HEK293 (cell line): ENCODE data around the gene DPEP1.

Experiments
- CTCF ChIA-PET: fragments of 350-600 bp; formaldehyde crosslinking; extraction: SDS; loops from one replicate; lab custom pipeline; 2021; ENCODE audit warnings: antibody characterized with exemption; lab: Yijun Ruan, JAX
- POLR2A ChIA-PET: fragments of 300-600 bp; formaldehyde crosslinking; extraction: SDS; loops from one replicate; lab custom pipeline; 2020; ENCODE audit warnings: antibody characterized with exemption, inconsistent platforms; lab: Yijun Ruan, JAX
- H3K27ac ChIP-seq: fragments of 200-500 bp; sonication (Bioruptor generic); 2 replicates; pipeline ENCODE4 v1.5.1; 2014; ENCODE audit warnings: low read depth, low read length, control low read depth, inconsistent platforms; ENCODE audit errors: extremely low read depth
- H3K36me3 ChIP-seq, 2 experiments: fragments of 200-500 bp in 1 of 2; sonication (Bioruptor generic) in 1 of 2; 1 replicate in 1 of 2; 2 replicates in 1 of 2; pipeline ENCODE4 v1.5.1; 2014 to 2017; ENCODE audit warnings: inconsistent platforms in 2 of 2, low read length in 2 of 2; ENCODE audit not compliant: control insufficient read depth in 2 of 2, insufficient read depth in 1 of 2
- H3K4me1 ChIP-seq: fragments of 200-500 bp; sonication (Bioruptor generic); 2 replicates; pipeline ENCODE4 v1.5.1; 2014; ENCODE audit warnings: mild to moderate bottlenecking, low read length, inconsistent platforms; ENCODE audit not compliant: control insufficient read depth, insufficient read depth
- H3K4me3 ChIP-seq: 2 replicates; pipeline ENCODE4 v1.5.1; 2011; ENCODE audit warnings: low read depth, mild to moderate bottlenecking, control low read depth, low read length, moderate library complexity
- H3K9me3 ChIP-seq: fragments of 200-500 bp; sonication (Bioruptor generic); 2 replicates; pipeline ENCODE4 v1.5.1; 2014; ENCODE audit warnings: low read depth, low read length, inconsistent platforms; ENCODE audit not compliant: control insufficient read depth, insufficient read depth
- BCL6B ChIP-seq: fragments of 450-650 bp; formaldehyde crosslinking; IDR thresholded peaks from 2 replicates; pipeline ENCODE4 v1.5.1; 2017; ENCODE audit warnings: missing biosample characterization, missing genetic modification characterization
- FEZF1 ChIP-seq: fragments of 450-650 bp; formaldehyde crosslinking; IDR thresholded peaks from 2 replicates; pipeline ENCODE4 v1.5.1; 2016; ENCODE audit warnings: missing biosample characterization, missing genetic modification characterization
- GLIS1 ChIP-seq: fragments of 450-650 bp; formaldehyde crosslinking; IDR thresholded peaks from 2 replicates; pipeline ENCODE4 v1.5.1; 2016; ENCODE audit warnings: missing biosample characterization, missing genetic modification characterization
- GLIS2 ChIP-seq: fragments of 450-650 bp; formaldehyde crosslinking; IDR thresholded peaks from 2 replicates; pipeline ENCODE4 v1.5.1; 2016; ENCODE audit warnings: missing biosample characterization, missing genetic modification characterization
- HOXD13 ChIP-seq: sonication (generic); formaldehyde crosslinking; IDR thresholded peaks from 2 replicates; pipeline ENCODE4 v1.8.0; 2022; ENCODE audit warnings: missing genetic modification reagents, borderline replicate concordance
- KLF10 ChIP-seq: fragments of 450-650 bp; IDR thresholded peaks from 2 replicates; pipeline ENCODE4 v1.5.1; 2018; ENCODE audit warnings: missing biosample characterization, mild to moderate bottlenecking, missing genetic modification characterization
- PRDM10 ChIP-seq: fragments of 450-650 bp; formaldehyde crosslinking; IDR thresholded peaks from 2 replicates; pipeline ENCODE4 v1.5.1; 2016; ENCODE audit warnings: missing biosample characterization, missing genetic modification characterization
- REST ChIP-seq: fragments of 450-650 bp; formaldehyde crosslinking; IDR thresholded peaks from 2 replicates; pipeline ENCODE4 v1.5.1; 2016; ENCODE audit warnings: missing biosample characterization, missing genetic modification characterization
- ZIC2 ChIP-seq: fragments of 450-650 bp; formaldehyde crosslinking; IDR thresholded peaks from 2 replicates; pipeline ENCODE4 v1.5.1; 2016; ENCODE audit warnings: missing biosample characterization, missing genetic modification characterization
- ZNF501 ChIP-seq: fragments of 450-650 bp; formaldehyde crosslinking; IDR thresholded peaks from 2 replicates; pipeline ENCODE4 v1.5.1; 2016; ENCODE audit warnings: missing biosample characterization, missing genetic modification characterization
- ZNF555 ChIP-seq: fragments of 450-650 bp; formaldehyde crosslinking; conservative IDR thresholded peaks from 2 replicates; pipeline ENCODE4 v1.5.1; 2017; ENCODE audit warnings: missing biosample characterization, mild to moderate bottlenecking, missing genetic modification characterization, inconsistent platforms
- ZNF561 ChIP-seq: fragments of 450-650 bp; IDR thresholded peaks from 2 replicates; pipeline ENCODE4 v1.5.1; 2018; ENCODE audit warnings: missing biosample characterization, missing genetic modification characterization, borderline replicate concordance
- ZSCAN18 ChIP-seq: fragments of 450-650 bp; formaldehyde crosslinking; IDR thresholded peaks from 2 replicates; pipeline ENCODE4 v1.5.1; 2016; ENCODE audit warnings: missing biosample characterization, missing genetic modification characterization

Gene DPEP1

GRCh38 chr16:89621136-89621697, 7.8 kb downstream of the DPEP1 start:
- 0 out of 2 replicates have a peak, but pooled peaks have one; percentile 10 for TF ChIP-seq GLIS2
- TF ChIP-seq GLIS1 (tag by site-specific recombination): peak; percentile 61; the same call in 1 of the 2 replicates
- peak; percentile 58 for TF ChIP-seq ZIC2 (tag by site-specific recombination)
- TF ChIP-seq ZNF555 (tag by site-specific recombination): no peak
- no peak for TF ChIP-seq KLF10
- TF ChIP-seq, all 188 proteins: peak for 3
- Histone ChIP-seq H3K4me1 (no peaks in the 10 kb centered on the region), H3K4me3 (no peak overlapping the region), H3K27ac (no peak overlapping the region), H3K9me3 (no peaks in the 10 kb centered on the region), H3K36me3 (no peaks in the 10 kb centered on the region)
- POLR2A ChIA-PET: no interaction called here
- CTCF ChIA-PET: no interaction called here

- Histone ChIP-seq H3K27ac (no peak overlapping the region), H3K9me3 (no peaks in the 10 kb centered on the region), H3K36me3 (no peaks in the 10 kb centered on the region), H3K4me1 (no peaks in the 10 kb centered on the region), H3K4me3 (no peak overlapping the region)
- ChIA-PET POLR2A (interaction anchor here (0.7 kb wide), 2 partner anchors 30 to 36 kb away, joined by 3 to 4 read pairs; partner anchors contain the start of genes CHMP1A and SPATA33), CTCF (no interaction called here)
- no peak for TF ChIP-seq ZSCAN18 (tag by site-specific recombination)
- TF ChIP-seq REST (tag by site-specific recombination): 0 out of 2 replicates have a peak, but pooled peaks have one; percentile 23
Observed at GRCh38 chr16:89621698-89622409, 8.4 kb downstream of the DPEP1 start.

GRCh38 chr16:89623511-89624261, 10.2 kb downstream of the DPEP1 start:
- H3K4me3 ChIP-seq: no peak overlapping the region
- no peak for TF ChIP-seq ZNF561
- TF ChIP-seq PRDM10: no peak
- TF ChIP-seq HOXD13: no peak
- TF ChIP-seq ZNF501: no peak
- TF ChIP-seq BCL6B: no peak
- TF ChIP-seq ZSCAN18 (tag by site-specific recombination): no peak
- TF ChIP-seq FEZF1: no peak
- TF ChIP-seq, all 188 proteins: peak for 0
- H3K9me3 ChIP-seq: no peaks in the 10 kb centered on the region
- H3K4me1 ChIP-seq: no peaks in the 10 kb centered on the region
- CTCF ChIA-PET: interaction anchor here (0.6 to 0.8 kb wide), 2 partner anchors 18 to 41 kb away, joined by 4 read pairs; no protein-coding TSS in a partner anchor
- no peak overlapping the region for H3K27ac ChIP-seq
- POLR2A ChIA-PET: interaction anchor here (0.6 kb wide), 1 partner anchor 113 kb away, joined by 4 read pairs; no protein-coding TSS in a partner anchor
- no peaks in the 10 kb centered on the region for H3K36me3 ChIP-seq
